H9 (cell line): Measurements from ENCODE around the gene ZNF521. TPM values are rescaled to one million over a fixed set of nuclear protein-coding genes. Genes with fewer than 3 reads are reported as not detected.

Experiments used
- DNase-seq: peaks from one replicate; pipeline ENCODE4 v3.0.0-alpha.2; 2017
- H2AFZ ChIP-seq: one replicate; pipeline ENCODE4 v1.6.1; 2013; ENCODE audit warnings: mild to moderate bottlenecking, low read length, control low read depth, moderate library complexity
- H2AK5ac ChIP-seq: 2 replicates; pipeline ENCODE4 v1.6.1; 2013; ENCODE audit warnings: low read length, control low read depth, mixed read lengths; ENCODE audit not compliant: insufficient read length
- H2BK120ac ChIP-seq: one replicate; pipeline ENCODE4 v1.6.1; 2013; ENCODE audit warnings: low read depth, mild to moderate bottlenecking, low read length, control low read depth, inconsistent platforms; ENCODE audit not compliant: poor library complexity, severe bottlenecking
- H2BK12ac ChIP-seq: 2 replicates; pipeline ENCODE4 v1.6.1; 2013; ENCODE audit warnings: low read length, control low read depth, mixed read lengths, low read depth; ENCODE audit not compliant: insufficient read length
- H2BK15ac ChIP-seq: 2 replicates; pipeline ENCODE4 v1.6.1; 2013; ENCODE audit warnings: low read depth, low read length, control low read depth
- H2BK20ac ChIP-seq: one replicate; pipeline ENCODE4 v1.6.1; 2013; ENCODE audit warnings: low read depth, mild to moderate bottlenecking, low read length, control low read depth, inconsistent platforms; ENCODE audit not compliant: poor library complexity, severe bottlenecking
- H2BK5ac ChIP-seq: 2 replicates; pipeline ENCODE4 v1.6.1; 2013; ENCODE audit warnings: low read length, control low read depth, mixed read lengths; ENCODE audit not compliant: insufficient read length
- H3K14ac ChIP-seq: 2 replicates; pipeline ENCODE4 v1.6.1; 2013; ENCODE audit warnings: low read length, control low read depth; ENCODE audit not compliant: insufficient read depth
- H3K18ac ChIP-seq: 2 replicates; pipeline ENCODE4 v1.6.1; 2013; ENCODE audit warnings: low read depth, mild to moderate bottlenecking, mixed read lengths, low read length, control low read depth; ENCODE audit not compliant: insufficient read length
- H3K23ac ChIP-seq: 2 replicates; pipeline ENCODE4 v1.6.1; 2013; ENCODE audit warnings: low read length, control low read depth, mixed read lengths, low read depth; ENCODE audit not compliant: insufficient read length
- H3K23me2 ChIP-seq: 2 replicates; pipeline ENCODE4 v1.6.1; 2013; ENCODE audit warnings: low read depth, mild to moderate bottlenecking, mixed read lengths, low read length, control low read depth; ENCODE audit not compliant: insufficient read length, poor library complexity, severe bottlenecking
- H3K27ac ChIP-seq: 2 replicates; pipeline ENCODE4 v1.5.1; 2013; ENCODE audit warnings: low read length, control low read depth, mixed read lengths, low read depth; ENCODE audit not compliant: insufficient read length
- H3K27me3 ChIP-seq: 2 replicates; pipeline ENCODE4 v1.6.1; 2013; ENCODE audit warnings: low read length, control low read depth, inconsistent platforms; ENCODE audit not compliant: insufficient read depth
- H3K4ac ChIP-seq: 2 replicates; pipeline ENCODE4 v1.6.1; 2013; ENCODE audit warnings: low read depth, mild to moderate bottlenecking, control low read depth, inconsistent platforms, low read length, moderate library complexity
- H3K4me1 ChIP-seq: 2 replicates; pipeline ENCODE4 v1.6.1; 2013; ENCODE audit warnings: low read length, control low read depth, inconsistent platforms; ENCODE audit not compliant: insufficient read depth
- H3K4me2 ChIP-seq: 2 replicates; pipeline ENCODE4 v1.6.1; 2013; ENCODE audit warnings: low read length, control low read depth, mixed read lengths; ENCODE audit not compliant: insufficient read length, insufficient read depth
- H3K56ac ChIP-seq: 2 replicates; pipeline ENCODE4 v1.6.1; 2013; ENCODE audit warnings: low read depth, mild to moderate bottlenecking, mixed read lengths, low read length, control low read depth; ENCODE audit not compliant: insufficient read length
- H3K79me1 ChIP-seq: 2 replicates; pipeline ENCODE4 v1.6.1; 2013; ENCODE audit warnings: low read depth, mild to moderate bottlenecking, moderate library complexity, low read length, control low read depth, inconsistent platforms; ENCODE audit not compliant: insufficient read depth, poor library complexity, severe bottlenecking
- H3K79me2 ChIP-seq: 2 replicates; pipeline ENCODE4 v1.6.1; 2013; ENCODE audit warnings: low read length, control low read depth, inconsistent platforms; ENCODE audit not compliant: insufficient read depth
- H3K9ac ChIP-seq: 2 replicates; pipeline ENCODE4 v1.6.1; 2013; ENCODE audit warnings: low read length, control low read depth, mixed read lengths; ENCODE audit not compliant: insufficient read length; ENCODE audit errors: extremely low read depth
- H3K9me3 ChIP-seq: one replicate; pipeline ENCODE4 v1.6.1; 2013; ENCODE audit warnings: low read depth, low read length, inconsistent platforms; ENCODE audit not compliant: control insufficient read depth
- H3T11ph ChIP-seq: one replicate; pipeline ENCODE4 v1.6.1; 2013; ENCODE audit warnings: mild to moderate bottlenecking, low read length, control low read depth, inconsistent platforms
- H4K20me1 ChIP-seq: one replicate; pipeline ENCODE4 v1.6.1; 2013; ENCODE audit not compliant: control insufficient read depth, insufficient read length, insufficient read depth
- H4K5ac ChIP-seq: 2 replicates; pipeline ENCODE4 v1.6.1; 2013; ENCODE audit warnings: low read depth, mild to moderate bottlenecking, mixed read lengths, low read length, control low read depth; ENCODE audit not compliant: insufficient read length
- H4K8ac ChIP-seq: replicated peaks from 2 replicates; pipeline ENCODE4 v1.6.1; 2013; ENCODE audit warnings: low read length, control low read depth, mixed read lengths, low read depth; ENCODE audit not compliant: insufficient read length
- H4K91ac ChIP-seq: 2 replicates; pipeline ENCODE4 v1.6.1; 2013; ENCODE audit warnings: low read depth, mild to moderate bottlenecking, moderate library complexity, mixed read lengths, low read length, control low read depth; ENCODE audit not compliant: insufficient read length
- H3K27ac Mint-ChIP-seq, 3 experiments: 2 replicates in 2 of 3; 3 replicates in 1 of 3; pipeline ENCODE4 v1.8.0; 2020 to 2021; ENCODE audit warnings: mixed read lengths in 3 of 3, mild to moderate bottlenecking in 1 of 3, moderate library complexity in 1 of 3
- H3K27me3 Mint-ChIP-seq: 2 replicates; pipeline ENCODE4 v1.8.0; 2021; ENCODE audit warnings: low read depth, mild to moderate bottlenecking, moderate library complexity, mixed read lengths
- H3K36me3 Mint-ChIP-seq, 3 experiments: 2 replicates in 2 of 3; 3 replicates in 1 of 3; pipeline ENCODE4 v1.8.0; 2020 to 2021; ENCODE audit warnings: low read depth in 3 of 3, mixed read lengths in 3 of 3; ENCODE audit not compliant: insufficient read depth in 1 of 3
- H3K4me1 Mint-ChIP-seq, 2 experiments: 2 replicates each; pipeline ENCODE4 v1.8.0; 2020; ENCODE audit warnings: mixed read lengths in 2 of 2
- H3K4me3 Mint-ChIP-seq, 2 experiments: 2 replicates in 1 of 2; 3 replicates in 1 of 2; pipeline ENCODE4 v1.8.0; 2020 to 2021; ENCODE audit warnings: mild to moderate bottlenecking in 2 of 2, mixed read lengths in 2 of 2, moderate library complexity in 1 of 2
- H3K9me3 Mint-ChIP-seq, 2 experiments: 2 replicates in 1 of 2; 3 replicates in 1 of 2; pipeline ENCODE4 v1.8.0; 2020; ENCODE audit warnings: mild to moderate bottlenecking in 2 of 2, mixed read lengths in 2 of 2, moderate library complexity in 1 of 2
- WGBS: extraction: QIAGEN DNeasy Blood & Tissue Kit; methylation state at CpG from one replicate; pipeline ENCODE4 v1.1.7; 2013; ENCODE audit warnings: missing lambda C conversion rate, low lambda C conversion rate, mixed read lengths; ENCODE audit not compliant: insufficient read length; ENCODE audit errors: extremely low coverage; 5-methylcytosine and 5-hydroxymethylcytosine counted together
- total RNA-seq: library from RNA; stranded (reverse); gene quantifications from 2 replicates; pipeline ENCODE4 v1.2.1, GENCODE V29; 2021
- TF ChIP-seq, protein P1 (sequence below): fragments of 200-600 bp; sonication (generic); conservative IDR thresholded peaks from 3 replicates; pipeline ENCODE4 v1.8.0; 2021; ENCODE audit warnings: antibody characterized with exemption, mild to moderate bottlenecking

ZNF521 gene
- total RNA-seq, 1 experiment from 2014 or later: 3.3 TPM

DNA sequence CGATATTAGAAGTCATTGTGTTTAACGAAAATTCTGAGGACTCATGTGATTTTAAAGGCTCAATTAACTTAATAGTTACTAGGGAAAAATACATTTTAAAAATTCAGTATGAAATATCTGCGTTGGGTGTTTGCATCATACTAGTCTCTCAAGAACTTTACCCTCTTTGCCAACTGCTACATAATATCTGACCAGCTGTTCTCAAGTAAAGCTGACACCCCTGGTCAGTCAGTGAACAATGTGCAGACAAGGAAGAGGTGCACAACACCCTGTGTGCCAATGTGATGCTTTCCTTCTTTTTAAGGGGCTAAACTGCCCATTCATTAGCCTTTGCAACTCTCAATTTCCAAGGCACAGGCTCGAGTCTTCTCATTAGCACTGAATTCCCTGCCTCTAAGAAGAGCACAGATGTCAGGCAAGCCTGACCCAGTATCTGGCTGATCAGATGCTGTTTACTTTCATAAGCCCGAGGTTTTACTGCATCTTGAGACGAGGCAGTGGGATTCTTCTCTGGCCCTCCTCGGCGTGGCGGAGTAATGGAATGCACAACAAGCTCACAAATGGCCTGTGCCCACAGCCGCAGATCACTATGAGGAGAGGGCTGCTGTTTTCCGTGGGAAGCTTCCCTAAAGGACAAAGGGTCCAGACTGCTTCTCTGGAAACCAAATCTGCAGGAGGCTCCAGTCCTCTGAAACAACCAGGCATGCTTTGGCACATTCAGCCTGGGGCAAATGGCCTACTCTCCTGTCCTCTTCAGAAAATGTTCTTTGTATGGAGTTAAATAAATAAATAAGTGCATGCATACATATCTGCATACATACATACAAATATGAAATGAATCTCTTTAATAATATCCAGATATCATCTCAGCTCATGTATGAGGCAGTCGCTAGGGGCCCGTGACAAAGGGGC is 240.3 kb downstream of the ZNF521 start:
- no peak overlapping the region for H3K27ac ChIP-seq

More for the DNA sequence above, 240.3 kb downstream of the ZNF521 start:
- Histone ChIP-seq H2BK20ac (no peak overlapping the region), H2BK120ac (no peak overlapping the region), H4K5ac (no peak overlapping the region), H3K14ac (no peak overlapping the region), H3K4me1 (no peaks in the 10 kb centered on the region), H4K91ac (no peak overlapping the region), H3K23me2 (no peaks in the 10 kb centered on the region), H2BK12ac (no peak overlapping the region), H3K4ac (no peak overlapping the region), H3K56ac (no peak overlapping the region), H4K8ac (no peak overlapping the region), H3K79me2 (no peaks in the 10 kb centered on the region), H2AFZ (no peak overlapping the region), H3K9me3 (no peaks in the 10 kb centered on the region), H3K9ac (no peak overlapping the region), H2AK5ac (no peak overlapping the region), H2BK5ac (no peak overlapping the region), H3T11ph (no peak overlapping the region), H4K20me1 (no peaks in the 10 kb centered on the region), H3K27me3 (no peaks in the 10 kb centered on the region), H3K18ac (no peak overlapping the region), H3K23ac (no peak overlapping the region), H2BK15ac (no peak overlapping the region), H3K79me1 (no peaks in the 10 kb centered on the region), H3K4me2 (no peak overlapping the region)
- no peak for DNase-seq
- TF ChIP-seq, protein P1, sequence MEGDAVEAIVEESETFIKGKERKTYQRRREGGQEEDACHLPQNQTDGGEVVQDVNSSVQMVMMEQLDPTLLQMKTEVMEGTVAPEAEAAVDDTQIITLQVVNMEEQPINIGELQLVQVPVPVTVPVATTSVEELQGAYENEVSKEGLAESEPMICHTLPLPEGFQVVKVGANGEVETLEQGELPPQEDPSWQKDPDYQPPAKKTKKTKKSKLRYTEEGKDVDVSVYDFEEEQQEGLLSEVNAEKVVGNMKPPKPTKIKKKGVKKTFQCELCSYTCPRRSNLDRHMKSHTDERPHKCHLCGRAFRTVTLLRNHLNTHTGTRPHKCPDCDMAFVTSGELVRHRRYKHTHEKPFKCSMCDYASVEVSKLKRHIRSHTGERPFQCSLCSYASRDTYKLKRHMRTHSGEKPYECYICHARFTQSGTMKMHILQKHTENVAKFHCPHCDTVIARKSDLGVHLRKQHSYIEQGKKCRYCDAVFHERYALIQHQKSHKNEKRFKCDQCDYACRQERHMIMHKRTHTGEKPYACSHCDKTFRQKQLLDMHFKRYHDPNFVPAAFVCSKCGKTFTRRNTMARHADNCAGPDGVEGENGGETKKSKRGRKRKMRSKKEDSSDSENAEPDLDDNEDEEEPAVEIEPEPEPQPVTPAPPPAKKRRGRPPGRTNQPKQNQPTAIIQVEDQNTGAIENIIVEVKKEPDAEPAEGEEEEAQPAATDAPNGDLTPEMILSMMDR: no peak
- H3K36me3 Mint-ChIP-seq: peaks cover 0 to 9% (median 5%) of the 10 kb centered on the region in 3 experiments; a peak in 4 of 7 replicates
- H3K4me1 Mint-ChIP-seq: peaks cover 16 to 27% of the 10 kb centered on the region in 2 experiments
- H3K27ac Mint-ChIP-seq: no peak overlapping the region
- H3K4me3 Mint-ChIP-seq: no peak overlapping the region
- no peaks in the 10 kb centered on the region for H3K9me3 Mint-ChIP-seq
- no CpG with 5 or more reads among the region's 13 CpGs for WGBS
- no peaks in the 10 kb centered on the region for H3K27me3 Mint-ChIP-seq
